HG03520 (cell line): ENCODE measurements around the gene MYO1F.

Source experiments
- ATAC-seq: cut with Tn5 transposase; IDR thresholded peaks from one replicate; pipeline ENCODE4 v1.9.1; 2021; ENCODE audit warnings: mild to moderate bottlenecking, moderate library complexity; ENCODE audit not compliant: unreplicated experiment

MYO1F gene

DNA sequence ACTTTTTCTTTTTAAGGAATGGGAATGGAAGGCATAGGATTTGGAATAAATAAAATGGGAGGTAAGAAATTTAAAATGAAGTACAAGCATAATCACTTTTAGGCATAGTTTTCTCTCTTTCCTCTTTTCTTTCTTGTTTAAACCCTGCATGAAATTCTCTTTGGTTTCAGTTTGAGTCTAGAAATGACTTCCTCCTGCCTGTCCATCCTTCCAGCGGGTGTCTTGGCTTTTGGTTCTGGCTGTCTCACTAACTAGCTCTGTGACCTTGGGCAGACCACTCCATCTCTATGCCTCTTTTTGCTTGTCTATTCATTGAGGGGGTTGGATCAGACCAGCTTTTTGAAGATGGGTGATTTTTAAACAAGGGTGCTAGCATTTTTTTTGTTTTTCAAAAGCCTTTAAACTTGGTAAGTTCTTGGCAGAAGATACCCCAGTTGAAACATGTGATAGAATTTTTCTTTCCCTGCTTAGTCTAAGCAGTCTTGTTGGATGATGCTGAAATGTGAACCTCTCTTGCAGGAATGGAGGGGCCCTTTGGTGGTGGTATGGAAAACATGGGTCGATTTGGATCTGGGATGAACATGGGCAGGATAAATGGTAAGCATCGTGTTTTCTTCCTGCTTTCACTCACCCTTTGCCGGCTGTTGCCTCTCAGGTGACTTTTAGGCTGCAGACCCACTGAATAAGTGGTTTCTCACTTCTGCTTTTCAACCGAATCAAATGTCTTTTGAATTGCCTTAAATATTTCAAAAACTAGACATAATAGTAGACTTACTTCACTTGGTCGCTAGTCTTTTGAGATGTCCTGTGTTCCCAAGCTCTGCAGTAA lies 103.4 kb downstream of the MYO1F start:
- ATAC-seq: peak; percentile 55
